Tibial nerve (tissue), 4 donors: ENCODE data around the gene AKAP11. TPM values are rescaled to one million over a fixed set of nuclear protein-coding genes. Genes with fewer than 3 reads are reported as not detected.

ENCODE experiments used
- total RNA-seq, 4 donors: library from RNA; depleted of rRNA; stranded (reverse); fragments of >200 nt; gene quantifications; one replicate each; pipeline ENCODE4 v1.1.0, GENCODE V29; 2016

The AKAP11 gene
- total RNA-seq, 4 donors from 2014 or later, result 38.4 to 53.8 (median 46.0) TPM

Other genes with a start within 250 kb of the AKAP11 start
- 10 to 100 TPM in 3 of 4 donors, 1 to 10 TPM in 1; 9.6 to 14.5 (median 12.3) TPM for gene DGKH, start 223.5 kb upstream of the AKAP11 start, total RNA-seq